ENCODE data around the gene OR2V1.
"Not testable (repeated sequence)": the region's sequence is repeated elsewhere in the genome, so short reads cannot be mapped to it uniquely, and the experiment has no call there.

Gene OR2V1, protein sequence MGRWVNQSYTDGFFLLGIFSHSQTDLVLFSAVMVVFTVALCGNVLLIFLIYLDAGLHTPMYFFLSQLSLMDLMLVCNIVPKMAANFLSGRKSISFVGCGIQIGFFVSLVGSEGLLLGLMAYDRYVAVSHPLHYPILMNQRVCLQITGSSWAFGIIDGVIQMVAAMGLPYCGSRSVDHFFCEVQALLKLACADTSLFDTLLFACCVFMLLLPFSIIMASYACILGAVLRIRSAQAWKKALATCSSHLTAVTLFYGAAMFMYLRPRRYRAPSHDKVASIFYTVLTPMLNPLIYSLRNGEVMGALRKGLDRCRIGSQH

DNA sequence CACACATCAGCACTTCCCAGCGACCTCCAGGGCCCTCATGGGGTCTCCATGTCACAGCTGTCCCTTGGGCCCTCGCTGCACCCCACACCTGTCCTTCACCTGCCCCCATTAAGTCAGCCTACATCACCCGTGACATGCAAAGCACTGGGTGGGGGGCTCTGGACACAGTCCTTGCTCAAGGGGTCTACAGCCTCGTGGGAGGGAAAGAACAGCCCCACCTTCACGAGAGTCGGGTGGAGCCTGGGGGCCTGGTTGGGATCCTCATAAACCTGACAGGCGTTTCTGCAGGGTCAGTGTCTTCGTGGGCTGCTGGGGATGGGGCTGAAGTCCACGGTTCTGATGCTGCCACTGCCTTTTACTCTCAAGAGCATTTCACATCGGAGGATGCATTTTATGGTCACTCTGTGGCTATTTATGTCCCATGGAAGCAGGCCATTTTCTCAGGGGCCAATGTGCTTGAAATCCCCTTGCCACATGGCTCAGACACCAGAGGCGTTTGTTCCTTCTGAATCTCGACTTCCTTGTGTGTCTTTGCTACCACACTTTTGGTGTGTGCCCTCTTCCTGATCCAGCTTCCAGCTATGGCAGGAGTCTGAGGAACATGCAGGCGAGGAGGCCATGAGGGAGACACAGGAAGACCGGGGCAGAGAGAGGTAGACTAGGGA is at the start of gene OR2V1:
Gene OR2V1 (minus strand): TSS at position 338 of the 665 bp plus-strand sequence. CDS start 5,865 bp downstream, outside the sequence.
- Histone ChIP-seq H3K4me1 (ENCODE audit: control insufficient read depth, low read length) (no peaks in the 10 kb centered on the region), H3F3A (ENCODE audit: control insufficient read depth, insufficient read depth) (no peaks in the 10 kb centered on the region), H3K4me3 (ENCODE audit: low read length) (no peak within 1 kb of the TSS), H4K20me1 (ENCODE audit: control insufficient read depth, insufficient read depth, low read depth, low read length) (no peaks in the 10 kb centered on the region), H3K36me3 (ENCODE audit: control insufficient read depth, low read length) (no peaks in the 10 kb centered on the region), H3K4me2 (ENCODE audit: low read length) (no peak within 1 kb of the TSS), H3K27me3 (ENCODE audit: control insufficient read depth, low read length) (peaks cover 18% of the 10 kb centered on the region), H3K79me2 (ENCODE audit: control insufficient read depth, low read length) (no peaks in the 10 kb centered on the region), H3K27ac (ENCODE audit: low read depth, low read length) (no peak within 1 kb of the TSS), H3K9me2 (replicated peaks; ENCODE audit: control insufficient read depth, low read length) (no peaks in the 10 kb centered on the region), H3K9me3 (ENCODE audit: control insufficient read depth, insufficient read depth, low read length) (no peaks in the 10 kb centered on the region)
- TF ChIP-seq, protein P1, sequence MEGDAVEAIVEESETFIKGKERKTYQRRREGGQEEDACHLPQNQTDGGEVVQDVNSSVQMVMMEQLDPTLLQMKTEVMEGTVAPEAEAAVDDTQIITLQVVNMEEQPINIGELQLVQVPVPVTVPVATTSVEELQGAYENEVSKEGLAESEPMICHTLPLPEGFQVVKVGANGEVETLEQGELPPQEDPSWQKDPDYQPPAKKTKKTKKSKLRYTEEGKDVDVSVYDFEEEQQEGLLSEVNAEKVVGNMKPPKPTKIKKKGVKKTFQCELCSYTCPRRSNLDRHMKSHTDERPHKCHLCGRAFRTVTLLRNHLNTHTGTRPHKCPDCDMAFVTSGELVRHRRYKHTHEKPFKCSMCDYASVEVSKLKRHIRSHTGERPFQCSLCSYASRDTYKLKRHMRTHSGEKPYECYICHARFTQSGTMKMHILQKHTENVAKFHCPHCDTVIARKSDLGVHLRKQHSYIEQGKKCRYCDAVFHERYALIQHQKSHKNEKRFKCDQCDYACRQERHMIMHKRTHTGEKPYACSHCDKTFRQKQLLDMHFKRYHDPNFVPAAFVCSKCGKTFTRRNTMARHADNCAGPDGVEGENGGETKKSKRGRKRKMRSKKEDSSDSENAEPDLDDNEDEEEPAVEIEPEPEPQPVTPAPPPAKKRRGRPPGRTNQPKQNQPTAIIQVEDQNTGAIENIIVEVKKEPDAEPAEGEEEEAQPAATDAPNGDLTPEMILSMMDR (IDR thresholded peaks at IDR 0.05; ENCODE audit: low read depth, low read length, poor library complexity, severe bottlenecking), result no peak
- no peak for TF ChIP-seq EZH2phosphoT487 (IDR thresholded peaks at IDR 0.05; ENCODE audit: borderline replicate concordance, low read length)

GRCh38 chr5:181177559-181177958 is 46.6 kb upstream of the OR2V1 start:
- not testable (repeated sequence) for H3K79me2 ChIP-seq (ENCODE audit: control insufficient read depth, low read length); H3K36me3 ChIP-seq (ENCODE audit: control insufficient read depth, low read length); H3K9me2 ChIP-seq (replicated peaks; ENCODE audit: control insufficient read depth, low read length); H3K27ac ChIP-seq (ENCODE audit: low read depth, low read length); H3K9me3 ChIP-seq (ENCODE audit: control insufficient read depth, insufficient read depth, low read length); H3K4me2 ChIP-seq (ENCODE audit: low read length); H4K20me1 ChIP-seq (ENCODE audit: control insufficient read depth, insufficient read depth, low read depth, low read length); H3K4me3 ChIP-seq (ENCODE audit: low read length)
- Histone ChIP-seq H3K27me3 (ENCODE audit: control insufficient read depth, low read length) (peaks cover 13% of the 10 kb centered on the region; the same call in 1 of the 2 replicates), H3K4me1 (ENCODE audit: control insufficient read depth, low read length) (peaks cover 19% of the 10 kb centered on the region), H3F3A (ENCODE audit: control insufficient read depth, insufficient read depth) (peaks cover 10% of the 10 kb centered on the region)

DNA sequence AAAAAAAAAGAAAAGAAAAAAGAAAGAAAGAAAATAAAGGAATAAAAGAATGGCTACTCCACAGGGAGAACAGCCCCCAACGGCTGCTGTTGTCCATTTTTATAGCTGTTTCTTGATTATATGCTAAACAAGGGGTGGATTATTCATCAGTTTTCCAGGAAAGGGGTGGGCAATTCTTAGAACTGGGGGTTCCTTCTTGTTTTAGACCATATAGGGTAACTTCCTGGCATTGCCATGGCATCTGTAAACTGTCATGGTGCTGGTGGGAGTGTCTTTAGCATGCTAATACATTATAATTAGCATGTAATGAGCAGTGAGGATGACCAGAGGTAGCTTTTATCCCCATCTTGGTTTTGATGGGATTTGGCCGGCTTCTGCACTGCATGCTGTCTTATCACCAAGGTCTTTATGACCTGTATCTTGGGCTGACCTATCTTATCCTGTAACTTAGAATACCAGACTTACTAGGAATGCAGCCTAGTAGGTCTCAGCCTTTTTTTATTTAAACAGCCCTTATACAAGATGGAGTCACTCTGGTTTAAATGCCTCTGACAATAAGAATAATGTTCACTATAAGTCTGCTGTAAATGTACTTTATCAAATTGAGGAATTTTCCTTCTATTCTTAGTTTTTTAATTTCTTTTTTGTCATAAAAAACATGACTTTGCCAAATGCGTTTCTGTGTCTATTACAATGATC is 45.4 kb upstream of the OR2V1 start:
- TF ChIP-seq, protein P1 (IDR thresholded peaks at IDR 0.05; ENCODE audit: low read depth, low read length, poor library complexity, severe bottlenecking), result no peak
- no peak for TF ChIP-seq EZH2phosphoT487 (IDR thresholded peaks at IDR 0.05; ENCODE audit: borderline replicate concordance, low read length)
- Histone ChIP-seq H3F3A (ENCODE audit: control insufficient read depth, insufficient read depth) (peaks cover 10% of the 10 kb centered on the region; the same call in 1 of the 2 replicates), H3K9me2 (replicated peaks; ENCODE audit: control insufficient read depth, low read length) (no peaks in the 10 kb centered on the region), H3K9me3 (ENCODE audit: control insufficient read depth, insufficient read depth, low read length) (no peaks in the 10 kb centered on the region), H3K36me3 (ENCODE audit: control insufficient read depth, low read length) (no peaks in the 10 kb centered on the region), H3K27me3 (ENCODE audit: control insufficient read depth, low read length) (peaks cover 7% of the 10 kb centered on the region; the same call in 1 of the 2 replicates), H4K20me1 (ENCODE audit: control insufficient read depth, insufficient read depth, low read depth, low read length) (no peaks in the 10 kb centered on the region), H3K4me2 (ENCODE audit: low read length) (no peak overlapping the region), H3K79me2 (ENCODE audit: control insufficient read depth, low read length) (no peaks in the 10 kb centered on the region), H3K27ac (ENCODE audit: low read depth, low read length) (no peak overlapping the region), H3K4me3 (ENCODE audit: low read length) (no peak overlapping the region), H3K4me1 (ENCODE audit: control insufficient read depth, low read length) (peaks cover 20% of the 10 kb centered on the region)

Data from DOHH2 (cell line).